ENCODE results near the gene ENOX1. TPM values are rescaled to one million over a fixed set of nuclear protein-coding genes. Genes with fewer than 3 reads are reported as not detected.

Gene ENOX1
- total and polyA plus RNA-seq, 2 donors (not counting 3 experiments of a cell fraction or from before 2014, with no cell fraction given), result 0.17 to 0.97 TPM

- no TSS peak for BruUV-seq (replicated peaks)
- ChIA-PET POLR2A (no interaction called here), CTCF (no interaction called here)
- Histone ChIP-seq H3K79me2 (ENCODE audit: control insufficient read depth, insufficient read depth, low read length) (no peaks in the 10 kb centered on the region), H3K9me3 (replicated peaks; ENCODE audit: control insufficient read depth, insufficient read depth, low read length) (no peaks in the 10 kb centered on the region), H3K4me1 (ENCODE audit: control insufficient read depth, extremely low read depth, insufficient read depth, low read length) (peaks cover 2% of the 10 kb centered on the region), H3K9ac (replicated peaks; ENCODE audit: extremely low read depth, insufficient read depth, low read length) (no peak overlapping the region), H4K20me1 (replicated peaks; ENCODE audit: control insufficient read depth, extremely low read depth, insufficient read depth, low read length) (no peaks in the 10 kb centered on the region), H3K4me2 (ENCODE audit: insufficient read depth, low read length) (no peak overlapping the region), H3K36me3 (ENCODE audit: control insufficient read depth in 2 of 2, extremely low read depth in 1 of 2, insufficient read depth in 2 of 2, low read length in 2 of 2) (no peaks in the 10 kb centered on the region), H3K4me3 (replicated peaks in 1 of 3; ENCODE audit: insufficient read depth in 1 of 3, low read depth in 1 of 3, low read length in 3 of 3) (no peak overlapping the region), H2AFZ (ENCODE audit: low read depth, low read length) (no peak overlapping the region), H3K27ac (ENCODE audit: insufficient read depth, low read depth, low read length) (no peak overlapping the region), H3K9me1 (replicated peaks; ENCODE audit: control insufficient read depth, extremely low read depth, insufficient read depth, low read length) (no peaks in the 10 kb centered on the region), H3K27me3 (ENCODE audit: control insufficient read depth in 2 of 2, insufficient read depth in 2 of 2, low read length in 2 of 2) (no peaks in the 10 kb centered on the region)
- intact Hi-C loops (cut with micrococcal nuclease) (no loop called here), dilution Hi-C loops (cut with MboI; ENCODE audit: extremely low pct_ligation_motif_present, low sequenced_read_pairs) (no loop called here)
- TF ChIP-seq GATA2 (IDR thresholded peaks at IDR 0.05; ENCODE audit: insufficient read depth, insufficient read length, low read depth, low read length), result no peak
- no peak for TF ChIP-seq POLR2A (IDR thresholded peaks at IDR 0.05; ENCODE audit: low read depth, low read length)
- TF ChIP-seq EZH2 (IDR thresholded peaks at IDR 0.05; ENCODE audit: borderline replicate concordance, low read depth, low read length, severe bottlenecking), result no peak
- no peak for TF ChIP-seq MYC (IDR thresholded peaks at IDR 0.05; ENCODE audit: low read depth, low read length)
- TF ChIP-seq JUN (IDR thresholded peaks at IDR 0.05; ENCODE audit: borderline replicate concordance, insufficient read depth, insufficient read length, low read depth), result no peak
- TF ChIP-seq CTCF (IDR thresholded peaks at IDR 0.05; ENCODE audit: extremely low read depth in 1 of 2, insufficient read depth in 1 of 2, low read depth in 1 of 2, low read length in 2 of 2), result no peak
- TF ChIP-seq MAX (IDR thresholded peaks at IDR 0.05; ENCODE audit: insufficient read depth, insufficient read length), result no peak
- TF ChIP-seq FOS (IDR thresholded peaks at IDR 0.05; ENCODE audit: borderline replicate concordance, insufficient read depth, low read length), result no peak
- TF ChIP-seq POLR2AphosphoS5 (IDR thresholded peaks at IDR 0.05; ENCODE audit: insufficient read depth, low read depth, low read length), result no peak
- FAIRE-seq, result no peak
- DNase-seq (ENCODE audit: low read depth, low spot score), result no peak
Measured at GRCh38 chr13:43475140-43475539, 311.6 kb downstream of the ENOX1 start.
